Spleen (tissue), 7 donors: ENCODE measurements around the gene FIBP.

Experiments used
- CTCF ChIP-seq, 11 experiments: fragments of 200-600 bp in 7 of 11; fragments of 450-650 bp in 4 of 11; sonication (generic) in 4 of 11; IDR thresholded peaks in 8 of 11; conservative IDR thresholded peaks in 3 of 11; 1 replicate in 7 of 11; 2 replicates in 4 of 11; pipeline versions ENCODE4 v1.4.0 to v1.8.0; 2016 to 2021; ENCODE audit warnings: antibody characterized with exemption in 11 of 11, inconsistent platforms in 4 of 11, mild to moderate bottlenecking in 1 of 11
- POLR2A ChIP-seq, 3 donors: fragments of 450-650 bp; IDR thresholded peaks; one replicate each; pipeline ENCODE4 v1.5.1; 2017; ENCODE audit warnings: antibody characterized with exemption in 3 of 3, mild to moderate bottlenecking in 1 of 3
- POLR2AphosphoS5 ChIP-seq, 3 donors: sonication (generic); formaldehyde crosslinking; IDR thresholded peaks; one replicate each; pipeline ENCODE4 v1.5.1; 2017; ENCODE audit warnings: antibody characterized with exemption in 3 of 3
- donor health status: DM: no; HTN: no; CAD: no; lungs with moderate emphysema.
- donor health status: DM: no; HTN: no; CAD: no.
- donor health status: DM: no; HTN: no; CAD: no.

- no peak for TF ChIP-seq CTCF (IDR thresholded peaks at IDR 0.05 in 8 of 11, conservative IDR thresholded peaks at IDR 0.05 in 3 of 11)
- TF ChIP-seq POLR2AphosphoS5 (IDR thresholded peaks at IDR 0.05), result peak in 2 of 3 donors; percentile 10 to 38
- TF ChIP-seq POLR2A (IDR thresholded peaks at IDR 0.05), result no peak
Measured at GRCh38 chr11:65863889-65864705, 24.2 kb downstream of the FIBP start.
